HPDE6-E6E7 (cell line): ENCODE data around the gene SECISBP2L.
"Not testable (repeated sequence)": the region's sequence is repeated elsewhere in the genome, so short reads cannot be mapped to it uniquely, and the experiment has no call there.

Experiments
- DNase-seq: peaks from one replicate; pipeline ENCODE4 v3.0.0; 2011; ENCODE audit warnings: missing footprints; ENCODE audit errors: extremely low spot score

SECISBP2L gene

GRCh38 chr15:48992545-48992944, 53.7 kb downstream of the SECISBP2L start:
- DNase-seq: no peak

GRCh38 chr15:48992096-48992495, 54.1 kb downstream of the SECISBP2L start:
- DNase-seq: no peak

- DNase-seq: no peak
Measured at GRCh38 chr15:48989170-48989569, 57.1 kb downstream of the SECISBP2L start.

- no peak for DNase-seq
Measured at GRCh38 chr15:48987142-48987541, 59.1 kb downstream of the SECISBP2L start.

GRCh38 chr15:48986240-48986639, 60.0 kb downstream of the SECISBP2L start:
- no peak for DNase-seq

GRCh38 chr15:48985516-48985915, 60.7 kb downstream of the SECISBP2L start:
- DNase-seq: no peak

GRCh38 chr15:48984811-48985352, 61.4 kb downstream of the SECISBP2L start:
- DNase-seq: no peak

GRCh38 chr15:48984021-48984710, 62.1 kb downstream of the SECISBP2L start:
- DNase-seq: no peak

- no peak for DNase-seq
Measured at GRCh38 chr15:48983300-48983699, 62.9 kb downstream of the SECISBP2L start.

GRCh38 chr15:48981941-48982340, 64.3 kb downstream of the SECISBP2L start:
- DNase-seq: no peak

GRCh38 chr15:48978638-48979037, 67.6 kb downstream of the SECISBP2L start:
- DNase-seq: no peak

GRCh38 chr15:48976444-48977088, 69.7 kb downstream of the SECISBP2L start:
- DNase-seq: no peak

- DNase-seq: peak; percentile 67
Measured at GRCh38 chr15:48975472-48976419, 70.5 kb downstream of the SECISBP2L start.

GRCh38 chr15:48974882-48975281, 71.4 kb downstream of the SECISBP2L start:
- no peak for DNase-seq

GRCh38 chr15:48972750-48973503, 73.3 kb downstream of the SECISBP2L start:
- no peak for DNase-seq

- not testable (repeated sequence) for DNase-seq
Measured at GRCh38 chr15:48970926-48971325, 75.3 kb downstream of the SECISBP2L start.

- DNase-seq: no peak
Measured at GRCh38 chr15:48968066-48968465, 78.2 kb downstream of the SECISBP2L start.

GRCh38 chr15:48967336-48967735, 78.9 kb downstream of the SECISBP2L start:
- DNase-seq: no peak

- DNase-seq: peak; percentile 42
Measured at GRCh38 chr15:48966595-48967301, 79.5 kb downstream of the SECISBP2L start.

GRCh38 chr15:48965972-48966371, 80.3 kb downstream of the SECISBP2L start:
- DNase-seq: peak; percentile 53

GRCh38 chr15:48964898-48965297, 81.3 kb downstream of the SECISBP2L start:
- DNase-seq: no peak
